WTC11 (cell line): ENCODE data around the gene STX2. TPM values are rescaled to one million over a fixed set of nuclear protein-coding genes. Genes with fewer than 3 reads are reported as not detected.

ENCODE experiments used
- ATAC-seq: fragments of 200-7000 bp; cut with Tn5 transposase; 2 replicates; pipeline ENCODE4 v1.10.0; 2021; ENCODE audit warnings: mild to moderate bottlenecking, moderate library complexity
- CTCF ChIA-PET: fragments of 300-600 bp; sonication (Branson Sonifier 250); formaldehyde crosslinking; loops from one replicate; lab custom pipeline; 2021; ENCODE audit warnings: antibody characterized with exemption; lab: Charles Lee
- POLR2A ChIA-PET: fragments of 350-600 bp; sonication (Branson Sonifier 250); formaldehyde crosslinking; loops from one replicate; lab custom pipeline; 2021; ENCODE audit warnings: antibody characterized with exemption; lab: Charles Lee
- DNase-seq: peaks from one replicate; pipeline ENCODE4 v3.0.0; 2021; ENCODE audit warnings: low spot score
- H3K27ac Mint-ChIP-seq: 2 replicates; pipeline ENCODE4 v1.8.0; 2021; ENCODE audit warnings: mixed read lengths
- H3K27me3 Mint-ChIP-seq: 2 replicates; pipeline ENCODE4 v1.8.0; 2021; ENCODE audit warnings: low read depth, mild to moderate bottlenecking, moderate library complexity, mixed read lengths
- H3K36me3 Mint-ChIP-seq: 2 replicates; pipeline ENCODE4 v1.8.0; 2021; ENCODE audit warnings: mixed read lengths
- H3K4me1 Mint-ChIP-seq: 2 replicates; pipeline ENCODE4 v1.8.0; 2022; ENCODE audit warnings: mixed read lengths
- H3K4me3 Mint-ChIP-seq: 2 replicates; pipeline ENCODE4 v1.8.0; 2021; ENCODE audit warnings: mild to moderate bottlenecking, moderate library complexity, mixed read lengths
- H3K9me3 Mint-ChIP-seq: 2 replicates; pipeline ENCODE4 v1.8.0; 2021; ENCODE audit warnings: mixed read lengths
- ATF3 ChIP-seq: sonication (generic); formaldehyde crosslinking; conservative IDR thresholded peaks from 2 replicates; pipeline ENCODE4 v1.8.1; 2022; ENCODE audit warnings: mild to moderate bottlenecking, missing genetic modification reagents
- ATF6 ChIP-seq: sonication (generic); formaldehyde crosslinking; IDR thresholded peaks from 2 replicates; pipeline ENCODE4 v1.8.1; 2023; ENCODE audit warnings: mild to moderate bottlenecking, missing genetic modification reagents
- EMX1 ChIP-seq: fragments of 250-450 bp; sonication (Bioruptor Pico); IDR thresholded peaks from 2 replicates; pipeline ENCODE4 v1.8.0; 2021; ENCODE audit warnings: mild to moderate bottlenecking
- HMGXB4 ChIP-seq: sonication (generic); formaldehyde crosslinking; IDR thresholded peaks from 2 replicates; pipeline ENCODE4 v1.8.1; 2023; ENCODE audit warnings: mild to moderate bottlenecking, moderate library complexity, missing genetic modification reagents
- MXD4 ChIP-seq: fragments of 250-450 bp; sonication (Bioruptor Pico); IDR thresholded peaks from 2 replicates; pipeline ENCODE4 v1.8.0; 2021; ENCODE audit warnings: mild to moderate bottlenecking, moderate library complexity, borderline replicate concordance
- NR2C2 ChIP-seq: sonication (generic); formaldehyde crosslinking; IDR thresholded peaks from 2 replicates; pipeline ENCODE4 v1.8.0; 2022; ENCODE audit warnings: mild to moderate bottlenecking, missing genetic modification reagents
- RELA ChIP-seq: sonication (generic); formaldehyde crosslinking; IDR thresholded peaks from 2 replicates; pipeline ENCODE4 v1.8.1; 2022; ENCODE audit warnings: missing genetic modification reagents, mild to moderate bottlenecking, borderline replicate concordance
- RORB ChIP-seq: fragments of 250-450 bp; sonication (Bioruptor Pico); IDR thresholded peaks from 2 replicates; pipeline ENCODE4 v1.9.0; 2021; ENCODE audit warnings: mild to moderate bottlenecking
- USF2 ChIP-seq: sonication (generic); formaldehyde crosslinking; IDR thresholded peaks from 2 replicates; pipeline ENCODE4 v1.8.1; 2023; ENCODE audit warnings: mild to moderate bottlenecking, missing genetic modification reagents, moderate library complexity
- ZBTB21 ChIP-seq: sonication (generic); formaldehyde crosslinking; IDR thresholded peaks from 2 replicates; pipeline ENCODE4 v1.8.1; 2023; ENCODE audit warnings: mild to moderate bottlenecking, missing genetic modification reagents, borderline replicate concordance
- ZNF317 ChIP-seq: sonication (generic); formaldehyde crosslinking; IDR thresholded peaks from 2 replicates; pipeline ENCODE4 v1.8.1; 2023; ENCODE audit warnings: low read depth, mild to moderate bottlenecking, moderate library complexity, missing genetic modification reagents, borderline replicate concordance
- ZNF416 ChIP-seq: fragments of 250-450 bp; sonication (Bioruptor Pico); IDR thresholded peaks from 2 replicates; pipeline ENCODE4 v1.9.0; 2021; ENCODE audit warnings: mild to moderate bottlenecking, inconsistent platforms
- ZNF512 ChIP-seq: sonication (generic); formaldehyde crosslinking; IDR thresholded peaks from 2 replicates; pipeline ENCODE4 v1.8.1; 2022; ENCODE audit warnings: missing genetic modification reagents, borderline replicate concordance
- ZNF532 ChIP-seq: fragments of 250-450 bp; sonication (Bioruptor Pico); IDR thresholded peaks from 2 replicates; pipeline ENCODE4 v1.9.0; 2021; ENCODE audit warnings: mild to moderate bottlenecking, borderline replicate concordance
- total RNA-seq: library from RNA; stranded (reverse); gene quantifications from 3 replicates; pipeline ENCODE4 v1.2.3, GENCODE V29; 2021

Gene STX2
- total RNA-seq, 1 experiment from 2014 or later = 22.7 TPM

DNA sequence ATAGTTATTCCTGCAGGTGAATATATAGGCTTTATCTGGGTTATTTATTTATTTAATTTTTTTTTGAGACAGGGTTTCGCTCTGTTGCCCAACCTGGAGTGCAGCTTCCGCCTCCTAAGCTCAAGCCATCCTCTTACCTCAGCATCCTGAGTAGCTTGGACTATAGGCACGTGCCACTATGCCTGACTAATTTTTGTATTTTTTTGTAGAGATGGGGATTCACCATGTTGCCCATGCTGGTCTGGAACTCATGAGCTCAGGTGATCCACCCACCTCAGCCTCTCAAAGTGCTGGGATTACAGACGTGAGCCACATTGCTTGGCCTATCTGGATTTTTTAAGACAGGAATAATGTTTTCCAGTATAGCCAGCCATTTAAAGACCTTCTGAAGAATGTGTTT lies 34.8 kb upstream of the STX2 start (continued):
- TF ChIP-seq ZNF532 = no peak
- no peak for TF ChIP-seq MXD4 (CRISPR knock-in tag)
- no peak for TF ChIP-seq RORB
- no peak for TF ChIP-seq ATF6 (CRISPR knock-in tag)
- TF ChIP-seq HMGXB4 (CRISPR knock-in tag) = no peak
- TF ChIP-seq RELA (CRISPR knock-in tag) = no peak
- no peak for TF ChIP-seq EMX1 (CRISPR knock-in tag)
- no peak for TF ChIP-seq USF2 (CRISPR knock-in tag)
- TF ChIP-seq ZNF416 (CRISPR knock-in tag) = no peak
- TF ChIP-seq ZBTB21 (CRISPR knock-in tag) = no peak
- TF ChIP-seq NR2C2 (CRISPR knock-in tag) = no peak
- no peak for TF ChIP-seq ZNF512 (CRISPR knock-in tag)
- TF ChIP-seq, all 79 proteins: peak for 0

DNA sequence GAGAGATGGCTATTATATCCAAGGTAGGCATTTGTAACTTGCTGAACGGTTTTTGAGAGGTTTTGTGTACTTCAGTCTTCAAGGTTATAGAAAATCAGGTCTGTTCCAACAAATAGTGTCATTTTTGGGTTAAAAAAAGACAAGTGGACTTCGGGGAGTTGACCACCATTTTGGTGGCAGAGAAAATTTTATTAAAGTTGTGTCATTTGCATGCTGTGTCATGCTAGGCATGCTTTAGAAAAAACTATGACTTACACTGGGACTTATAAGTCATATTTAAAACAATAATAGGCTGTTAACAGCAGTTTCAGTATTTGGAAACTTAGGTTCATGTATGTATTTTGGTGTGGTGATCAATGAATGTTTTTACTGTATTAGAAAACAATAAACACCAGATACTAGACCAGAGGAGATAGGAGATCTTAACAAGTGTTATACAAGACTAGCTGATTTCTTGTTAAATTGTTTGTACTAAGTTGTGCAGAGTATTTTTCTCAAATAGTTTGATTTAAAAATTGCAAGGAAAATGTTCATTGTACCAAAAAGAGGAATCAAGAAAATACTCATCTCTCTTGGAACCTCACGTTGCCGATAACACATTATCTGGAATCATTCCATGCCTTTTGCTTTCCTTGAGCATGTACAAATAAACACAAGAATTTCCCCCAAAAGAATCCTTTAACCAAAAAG lies 34.2 kb upstream of the STX2 start:
- ChIA-PET POLR2A (no interaction called here), CTCF (no interaction called here)
- DNase-seq (no peak), ATAC-seq (no peak)
- H3K9me3 Mint-ChIP-seq = no peaks in the 10 kb centered on the region
- TF ChIP-seq ZNF317 (CRISPR knock-in tag) (no peak), ATF3 (CRISPR knock-in tag) (no peak)
- peaks cover 53% of the 10 kb centered on the region for H3K36me3 Mint-ChIP-seq
- H3K4me3 Mint-ChIP-seq = peak overlapping the region; percentile 97
- no peaks in the 10 kb centered on the region; the same call in 1 of the 2 replicates for H3K27me3 Mint-ChIP-seq
- peak overlapping the region; percentile 99 for H3K27ac Mint-ChIP-seq
- peaks cover 66% of the 10 kb centered on the region for H3K4me1 Mint-ChIP-seq
